HCT116 (cell line): ENCODE measurements around the gene KIAA0825. TPM values are rescaled to one million over a fixed set of nuclear protein-coding genes. Genes with fewer than 3 reads are reported as not detected.

Source experiments
- ATAC-seq: fragments of 200-7000 bp; cut with Tn5 transposase; 2 replicates; pipeline ENCODE4 v1.9.1; 2020; ENCODE audit warnings: mild to moderate bottlenecking, moderate library complexity
- BruUV-seq: library from RNA; stranded (reverse); fragments of 400-500 nt; replicated peaks from 2 replicates; lab custom pipeline; 2021; lab: Mats Ljungman, UMichigan
- CTCF ChIA-PET: fragments of 300-600 bp; sonication (Branson Sonifier 250); formaldehyde crosslinking; loops from one replicate; lab custom pipeline; 2021; ENCODE audit warnings: antibody characterized with exemption; lab: Charles Lee
- POLR2A ChIA-PET: fragments of 300-600, 350-600 bp; sonication (Branson Sonifier 250); formaldehyde crosslinking; loops from one replicate; lab custom pipeline; 2021; ENCODE audit warnings: antibody characterized with exemption; lab: Charles Lee
- RAD21 ChIA-PET, 2 experiments: fragments of 300-600 bp; sonication (Branson Sonifier 250); formaldehyde crosslinking; loops; one replicate each; lab custom pipeline; 2023; ENCODE audit warnings: low total read pairs in 2 of 2; ENCODE audit not compliant: uncharacterized antibody in 2 of 2, unreplicated experiment in 2 of 2, low non-redundant PET in 1 of 2; lab: Charles Lee
- DNase-seq: peaks from one replicate; pipeline ENCODE4 v3.0.0-alpha.2; 2010; ENCODE audit warnings: low read depth, low spot score
- H2AFZ ChIP-seq: fragments of 200-600 bp; shearing (Covaris generic), sonication (generic); 2 replicates; pipeline ENCODE4 v1.6.1; 2017; ENCODE audit warnings: low read depth, mixed run types, mixed read lengths, antibody characterized with exemption, low read length; ENCODE audit not compliant: poor library complexity, severe bottlenecking
- H3K27ac ChIP-seq: 2 replicates; pipeline ENCODE4 v1.5.1; 2012; ENCODE audit warnings: low read depth, low read length
- H3K27me3 ChIP-seq: fragments of 200-600 bp; sonication (generic); 2 replicates; pipeline ENCODE4 v1.6.1; 2016; ENCODE audit warnings: mixed run types, low read length, mixed read lengths; ENCODE audit not compliant: insufficient read depth
- H3K36me3 ChIP-seq, 2 experiments: fragments of 200-500 bp in 1 of 2; fragments of 200-600 bp in 1 of 2; sonication (Bioruptor generic) in 1 of 2; sonication (generic) in 1 of 2; 2 replicates each; pipeline versions ENCODE4 v1.5.1 to v1.6.1; 2014 to 2016; ENCODE audit warnings: low read length in 2 of 2, inconsistent platforms in 1 of 2, mixed read lengths in 1 of 2, mixed run types in 1 of 2; ENCODE audit not compliant: insufficient read depth in 2 of 2, control insufficient read depth in 1 of 2
- H3K4me1 ChIP-seq, 2 experiments: fragments of 200-600 bp in 1 of 2; sonication (generic) in 1 of 2; 2 replicates each; pipeline versions ENCODE4 v1.5.1 to v1.6.1; 2012 to 2017; ENCODE audit warnings: low read length in 2 of 2, inconsistent platforms in 1 of 2, mild to moderate bottlenecking in 1 of 2, mixed read lengths in 1 of 2, mixed run types in 1 of 2, moderate library complexity in 1 of 2; ENCODE audit not compliant: insufficient read depth in 2 of 2, control insufficient read depth in 1 of 2
- H3K4me2 ChIP-seq: fragments of 200-600 bp; sonication (generic); 2 replicates; pipeline ENCODE4 v1.6.1; 2017; ENCODE audit warnings: mixed run types, low read length, mixed read lengths
- H3K4me3 ChIP-seq, 2 experiments: fragments of 200-600 bp in 1 of 2; sonication (generic) in 1 of 2; replicated peaks in 1 of 2; 2 replicates each; pipeline ENCODE4 v1.5.1; 2011 to 2016; ENCODE audit warnings: low read length in 2 of 2, control low read depth in 1 of 2, low read depth in 1 of 2, mild to moderate bottlenecking in 1 of 2, mixed read lengths in 1 of 2, mixed run types in 1 of 2
- H3K79me2 ChIP-seq: fragments of 200-600 bp; sonication (generic); 2 replicates; pipeline ENCODE4 v1.6.1; 2017; ENCODE audit warnings: mild to moderate bottlenecking, mixed run types, low read length, moderate library complexity, mixed read lengths; ENCODE audit not compliant: insufficient read depth
- H3K9ac ChIP-seq: fragments of 200-600 bp; sonication (generic); 2 replicates; pipeline ENCODE4 v1.6.1; 2016; ENCODE audit warnings: low read length, mixed read lengths
- H3K9me2 ChIP-seq: fragments of 200-600 bp; sonication (generic), shearing (Covaris generic); 2 replicates; pipeline ENCODE4 v1.6.1; 2017; ENCODE audit warnings: mixed run types, mild to moderate bottlenecking, moderate library complexity; ENCODE audit not compliant: insufficient read depth
- H3K9me3 ChIP-seq, 2 experiments: fragments of 200-500 bp in 1 of 2; fragments of 200-600 bp in 1 of 2; sonication (Bioruptor generic) in 1 of 2; sonication (generic) in 1 of 2; 2 replicates each; pipeline ENCODE4 v1.6.1; 2014 to 2017; ENCODE audit warnings: low read length in 2 of 2, mixed read lengths in 2 of 2, inconsistent platforms in 1 of 2, low read depth in 1 of 2, mild to moderate bottlenecking in 1 of 2, mixed run types in 1 of 2, moderate library complexity in 1 of 2; ENCODE audit not compliant: control insufficient read depth in 1 of 2, insufficient read depth in 1 of 2
- H4K20me1 ChIP-seq: fragments of 200-600 bp; sonication (generic), shearing (Covaris generic); 2 replicates; pipeline ENCODE4 v1.6.1; 2017; ENCODE audit warnings: mixed run types, mild to moderate bottlenecking, moderate library complexity; ENCODE audit not compliant: insufficient read depth
- CBX3 ChIP-seq: IDR thresholded peaks from 2 replicates; pipeline ENCODE4 v1.6.1; 2012; ENCODE audit warnings: low read depth
- EGR1 ChIP-seq: IDR thresholded peaks from 2 replicates; pipeline ENCODE4 v1.6.1; 2012; ENCODE audit warnings: low read depth
- ELF1 ChIP-seq: IDR thresholded peaks from 2 replicates; pipeline ENCODE4 v1.6.1; 2012; ENCODE audit warnings: low read depth, borderline replicate concordance
- EZH2 ChIP-seq: fragments of 200-600 bp; sonication (generic); IDR thresholded peaks from 2 replicates; pipeline ENCODE4 v1.6.1; 2017; ENCODE audit warnings: antibody characterized with exemption, mixed run types
- EZH2phosphoT487 ChIP-seq: fragments of 200-600 bp; IDR thresholded peaks from 2 replicates; pipeline ENCODE4 v1.6.1; 2018; ENCODE audit warnings: antibody characterized with exemption, borderline replicate concordance
- FOSL1 ChIP-seq: IDR thresholded peaks from 2 replicates; pipeline ENCODE4 v1.6.1; 2012; ENCODE audit warnings: low read depth
- JUND ChIP-seq: IDR thresholded peaks from 2 replicates; pipeline ENCODE4 v1.6.1; 2012
- POLR2A ChIP-seq: IDR thresholded peaks from 2 replicates; pipeline ENCODE4 v1.7.0; 2011; ENCODE audit warnings: borderline replicate concordance; ENCODE audit not compliant: insufficient read depth, insufficient read length; ENCODE audit errors: extremely low read depth
- POLR2AphosphoS5 ChIP-seq: IDR thresholded peaks from 2 replicates; pipeline ENCODE4 v1.6.1; 2011; ENCODE audit warnings: mild to moderate bottlenecking, low read depth, low read length, moderate library complexity
- SIN3A ChIP-seq: IDR thresholded peaks from 2 replicates; pipeline ENCODE4 v1.6.1; 2012; ENCODE audit warnings: low read depth
- SRF ChIP-seq: IDR thresholded peaks from 2 replicates; pipeline ENCODE4 v1.6.1; 2012; ENCODE audit warnings: low read depth
- TCF7L2 ChIP-seq: IDR thresholded peaks from 2 replicates; pipeline ENCODE4 v1.7.0; 2011; ENCODE audit warnings: borderline replicate concordance, inconsistent platforms; ENCODE audit not compliant: insufficient read depth, insufficient read length; ENCODE audit errors: extremely low read depth
- YY1 ChIP-seq: IDR thresholded peaks from 2 replicates; pipeline ENCODE4 v1.6.1; 2011; ENCODE audit warnings: low read length, low read depth, moderate library complexity, mild to moderate bottlenecking; ENCODE audit not compliant: insufficient replicate concordance; ENCODE audit errors: extremely low read depth
- ZFX ChIP-seq: fragments of 450-650 bp; IDR thresholded peaks from 2 replicates; pipeline ENCODE4 v1.6.1; 2017
- ZNF274 ChIP-seq: fragments of 200-500 bp; sonication (Bioruptor generic); IDR thresholded peaks from 2 replicates; pipeline ENCODE4 v1.6.1; 2014; ENCODE audit warnings: mild to moderate bottlenecking, low read depth, low read length, inconsistent platforms
- intact Hi-C: fragments of 100-400 bp; cut with micrococcal nuclease; formaldehyde crosslinking; loops from 2 replicates; pipeline ENCODE4 v1.10.0; 2022
- total RNA-seq: library from RNA; stranded (reverse); gene quantifications from one replicate; pipeline ENCODE4 v1.2.1, GENCODE V29; 2021; ENCODE audit not compliant: unreplicated experiment
- TF ChIP-seq, protein P1 (sequence below), 3 experiments: fragments of 200-600 bp in 1 of 3; sonication (generic) in 1 of 3; IDR thresholded peaks in 2 of 3; conservative IDR thresholded peaks in 1 of 3; 2 replicates each; pipeline ENCODE4 v1.5.1; 2012 to 2017; ENCODE audit warnings: low read depth in 2 of 3, low read length in 2 of 3, antibody characterized with exemption in 1 of 3, borderline replicate concordance in 1 of 3, control low read depth in 1 of 3, mild to moderate bottlenecking in 1 of 3, mixed read lengths in 1 of 3, mixed run types in 1 of 3, moderate library complexity in 1 of 3; ENCODE audit not compliant: insufficient read depth in 1 of 3
- TF ChIP-seq, protein P2 (sequence below): IDR thresholded peaks from 2 replicates; pipeline ENCODE4 v1.6.1; 2011; ENCODE audit warnings: mild to moderate bottlenecking, low read length, moderate library complexity; ENCODE audit not compliant: insufficient replicate concordance; ENCODE audit errors: extremely low read depth
- TF ChIP-seq, protein P3 (sequence below): IDR thresholded peaks from 2 replicates; pipeline ENCODE4 v1.6.1; 2012
- TF ChIP-seq, protein P4 (sequence below): IDR thresholded peaks from 2 replicates; pipeline ENCODE4 v1.6.1; 2012; ENCODE audit warnings: low read depth

Gene KIAA0825
- total RNA-seq, 1 experiment from 2014 or later, result 1.4 TPM

DNA sequence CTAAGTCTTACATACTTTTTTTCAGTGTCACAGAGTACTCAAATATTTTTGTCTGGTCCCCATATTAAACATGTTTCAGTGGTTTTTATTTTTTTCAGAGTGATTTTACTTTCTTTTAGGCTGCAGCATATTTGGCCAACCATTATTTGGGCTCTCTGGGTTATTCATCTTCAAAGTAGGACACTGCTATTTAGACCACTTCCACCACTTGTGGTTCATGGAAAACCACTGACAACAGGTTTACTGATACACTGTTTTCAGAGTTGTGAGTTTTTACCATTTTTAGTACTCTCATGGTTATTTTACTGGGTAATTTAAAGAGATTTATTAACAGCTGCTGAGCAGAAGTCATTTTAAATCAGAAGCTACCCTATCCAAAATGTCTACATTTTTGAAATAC, 437.6 kb downstream of the KIAA0825 start:
- Histone ChIP-seq H3K9me3 (no peaks in the 10 kb centered on the region), H3K4me2 (no peak overlapping the region), H3K36me3 (no peaks in the 10 kb centered on the region), H3K79me2 (no peaks in the 10 kb centered on the region), H3K9ac (no peak overlapping the region), H3K4me3 (no peak overlapping the region), H4K20me1 (no peaks in the 10 kb centered on the region), H3K27me3 (no peaks in the 10 kb centered on the region), H3K4me1 (no peaks in the 10 kb centered on the region), H3K27ac (no peak overlapping the region)
- ATAC-seq (no peak), DNase-seq (no peak)
- RAD21 ChIA-PET, result no interaction called here
- no peak for TF ChIP-seq TCF7L2
- no peak for TF ChIP-seq SIN3A
- TF ChIP-seq, protein P1, sequence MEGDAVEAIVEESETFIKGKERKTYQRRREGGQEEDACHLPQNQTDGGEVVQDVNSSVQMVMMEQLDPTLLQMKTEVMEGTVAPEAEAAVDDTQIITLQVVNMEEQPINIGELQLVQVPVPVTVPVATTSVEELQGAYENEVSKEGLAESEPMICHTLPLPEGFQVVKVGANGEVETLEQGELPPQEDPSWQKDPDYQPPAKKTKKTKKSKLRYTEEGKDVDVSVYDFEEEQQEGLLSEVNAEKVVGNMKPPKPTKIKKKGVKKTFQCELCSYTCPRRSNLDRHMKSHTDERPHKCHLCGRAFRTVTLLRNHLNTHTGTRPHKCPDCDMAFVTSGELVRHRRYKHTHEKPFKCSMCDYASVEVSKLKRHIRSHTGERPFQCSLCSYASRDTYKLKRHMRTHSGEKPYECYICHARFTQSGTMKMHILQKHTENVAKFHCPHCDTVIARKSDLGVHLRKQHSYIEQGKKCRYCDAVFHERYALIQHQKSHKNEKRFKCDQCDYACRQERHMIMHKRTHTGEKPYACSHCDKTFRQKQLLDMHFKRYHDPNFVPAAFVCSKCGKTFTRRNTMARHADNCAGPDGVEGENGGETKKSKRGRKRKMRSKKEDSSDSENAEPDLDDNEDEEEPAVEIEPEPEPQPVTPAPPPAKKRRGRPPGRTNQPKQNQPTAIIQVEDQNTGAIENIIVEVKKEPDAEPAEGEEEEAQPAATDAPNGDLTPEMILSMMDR (IDR thresholded peaks at IDR 0.05 in 2 of 3, conservative IDR thresholded peaks at IDR 0.05 in 1 of 3; ENCODE audit: borderline replicate concordance in 1 of 3, insufficient read depth in 1 of 3, low read depth in 2 of 3, low read length in 2 of 3), result no peak
- TF ChIP-seq POLR2A, result no peak
- TF ChIP-seq FOSL1, result no peak
- TF ChIP-seq EZH2, result no peak
- TF ChIP-seq YY1, result no peak
- no peak for TF ChIP-seq ZNF274
- no peak for TF ChIP-seq SRF
- no peak for TF ChIP-seq POLR2AphosphoS5
- no peak for TF ChIP-seq EZH2phosphoT487
- no peak for TF ChIP-seq ZFX
- TF ChIP-seq EGR1, result no peak
- TF ChIP-seq, protein P2, sequence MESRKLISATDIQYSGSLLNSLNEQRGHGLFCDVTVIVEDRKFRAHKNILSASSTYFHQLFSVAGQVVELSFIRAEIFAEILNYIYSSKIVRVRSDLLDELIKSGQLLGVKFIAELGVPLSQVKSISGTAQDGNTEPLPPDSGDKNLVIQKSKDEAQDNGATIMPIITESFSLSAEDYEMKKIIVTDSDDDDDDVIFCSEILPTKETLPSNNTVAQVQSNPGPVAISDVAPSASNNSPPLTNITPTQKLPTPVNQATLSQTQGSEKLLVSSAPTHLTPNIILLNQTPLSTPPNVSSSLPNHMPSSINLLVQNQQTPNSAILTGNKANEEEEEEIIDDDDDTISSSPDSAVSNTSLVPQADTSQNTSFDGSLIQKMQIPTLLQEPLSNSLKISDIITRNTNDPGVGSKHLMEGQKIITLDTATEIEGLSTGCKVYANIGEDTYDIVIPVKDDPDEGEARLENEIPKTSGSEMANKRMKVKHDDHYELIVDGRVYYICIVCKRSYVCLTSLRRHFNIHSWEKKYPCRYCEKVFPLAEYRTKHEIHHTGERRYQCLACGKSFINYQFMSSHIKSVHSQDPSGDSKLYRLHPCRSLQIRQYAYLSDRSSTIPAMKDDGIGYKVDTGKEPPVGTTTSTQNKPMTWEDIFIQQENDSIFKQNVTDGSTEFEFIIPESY, result no peak
- TF ChIP-seq JUND, result no peak
- no peak for TF ChIP-seq CBX3
- TF ChIP-seq, protein P3, sequence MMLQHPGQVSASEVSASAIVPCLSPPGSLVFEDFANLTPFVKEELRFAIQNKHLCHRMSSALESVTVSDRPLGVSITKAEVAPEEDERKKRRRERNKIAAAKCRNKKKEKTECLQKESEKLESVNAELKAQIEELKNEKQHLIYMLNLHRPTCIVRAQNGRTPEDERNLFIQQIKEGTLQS, result no peak
- no peak for TF ChIP-seq ELF1
- TF ChIP-seq, protein P4, sequence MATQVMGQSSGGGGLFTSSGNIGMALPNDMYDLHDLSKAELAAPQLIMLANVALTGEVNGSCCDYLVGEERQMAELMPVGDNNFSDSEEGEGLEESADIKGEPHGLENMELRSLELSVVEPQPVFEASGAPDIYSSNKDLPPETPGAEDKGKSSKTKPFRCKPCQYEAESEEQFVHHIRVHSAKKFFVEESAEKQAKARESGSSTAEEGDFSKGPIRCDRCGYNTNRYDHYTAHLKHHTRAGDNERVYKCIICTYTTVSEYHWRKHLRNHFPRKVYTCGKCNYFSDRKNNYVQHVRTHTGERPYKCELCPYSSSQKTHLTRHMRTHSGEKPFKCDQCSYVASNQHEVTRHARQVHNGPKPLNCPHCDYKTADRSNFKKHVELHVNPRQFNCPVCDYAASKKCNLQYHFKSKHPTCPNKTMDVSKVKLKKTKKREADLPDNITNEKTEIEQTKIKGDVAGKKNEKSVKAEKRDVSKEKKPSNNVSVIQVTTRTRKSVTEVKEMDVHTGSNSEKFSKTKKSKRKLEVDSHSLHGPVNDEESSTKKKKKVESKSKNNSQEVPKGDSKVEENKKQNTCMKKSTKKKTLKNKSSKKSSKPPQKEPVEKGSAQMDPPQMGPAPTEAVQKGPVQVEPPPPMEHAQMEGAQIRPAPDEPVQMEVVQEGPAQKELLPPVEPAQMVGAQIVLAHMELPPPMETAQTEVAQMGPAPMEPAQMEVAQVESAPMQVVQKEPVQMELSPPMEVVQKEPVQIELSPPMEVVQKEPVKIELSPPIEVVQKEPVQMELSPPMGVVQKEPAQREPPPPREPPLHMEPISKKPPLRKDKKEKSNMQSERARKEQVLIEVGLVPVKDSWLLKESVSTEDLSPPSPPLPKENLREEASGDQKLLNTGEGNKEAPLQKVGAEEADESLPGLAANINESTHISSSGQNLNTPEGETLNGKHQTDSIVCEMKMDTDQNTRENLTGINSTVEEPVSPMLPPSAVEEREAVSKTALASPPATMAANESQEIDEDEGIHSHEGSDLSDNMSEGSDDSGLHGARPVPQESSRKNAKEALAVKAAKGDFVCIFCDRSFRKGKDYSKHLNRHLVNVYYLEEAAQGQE, result no peak
- TF ChIP-seq, all 23 proteins: peak for 0
- H2AFZ ChIP-seq, result no peak overlapping the region
- no peaks in the 10 kb centered on the region for H3K9me2 ChIP-seq
- CTCF ChIA-PET, result interaction anchor here (1.2 kb wide), 1 partner anchor 11 kb away, joined by 3 read pairs; no protein-coding TSS in a partner anchor
- POLR2A ChIA-PET, result no interaction called here
- no TSS peak for BruUV-seq
- intact Hi-C loops, result no loop called here
